HepG2 (cell line): ENCODE results near the gene FKBP8. TPM values are rescaled to one million over a fixed set of nuclear protein-coding genes. Genes with fewer than 3 reads are reported as not detected.

ENCODE experiments used
- ATF6 ChIP-seq: sonication (generic); formaldehyde crosslinking; conservative IDR thresholded peaks from 2 replicates; pipeline ENCODE4 v1.4.0; 2020; ENCODE audit warnings: missing genetic modification reagents
- GATA4 ChIP-seq: sonication (generic); IDR thresholded peaks from 2 replicates; pipeline ENCODE4 v1.6.1; 2016; ENCODE audit warnings: antibody characterized with exemption, low read depth, borderline replicate concordance
- HMGA1 ChIP-seq: sonication (generic); formaldehyde crosslinking; conservative IDR thresholded peaks from 2 replicates; pipeline ENCODE4 v1.4.0; 2020; ENCODE audit warnings: missing genetic modification reagents
- SMAD1 ChIP-seq: sonication (generic); formaldehyde crosslinking; IDR thresholded peaks from 2 replicates; pipeline ENCODE4 v1.4.0; 2020; ENCODE audit warnings: missing genetic modification reagents, low read depth, mild to moderate bottlenecking, borderline replicate concordance
- SRY ChIP-seq: sonication (generic); formaldehyde crosslinking; IDR thresholded peaks from 2 replicates; pipeline ENCODE4 v1.8.0; 2022; ENCODE audit warnings: mild to moderate bottlenecking, missing genetic modification reagents
- THRA ChIP-seq: sonication (generic); formaldehyde crosslinking; IDR thresholded peaks from 2 replicates; pipeline ENCODE4 v1.4.0; 2020; ENCODE audit warnings: missing genetic modification reagents, borderline replicate concordance
- TP53 ChIP-seq: sonication (generic); formaldehyde crosslinking; conservative IDR thresholded peaks from 2 replicates; pipeline ENCODE4 v1.4.0; 2020; ENCODE audit warnings: missing genetic modification reagents
- ZNF44 ChIP-seq: sonication (generic); formaldehyde crosslinking; IDR thresholded peaks from 2 replicates; pipeline ENCODE4 v1.5.1; 2020; ENCODE audit warnings: mild to moderate bottlenecking, missing genetic modification reagents
- ZNF484 ChIP-seq: sonication (generic); formaldehyde crosslinking; IDR thresholded peaks from 2 replicates; pipeline ENCODE4 v1.5.1; 2020; ENCODE audit warnings: mild to moderate bottlenecking, low read depth, missing genetic modification reagents, borderline replicate concordance
- ZNF552 ChIP-seq: sonication (generic); formaldehyde crosslinking; IDR thresholded peaks from 2 replicates; pipeline ENCODE4 v1.9.0; 2022; ENCODE audit warnings: missing genetic modification reagents, mild to moderate bottlenecking, borderline replicate concordance
- polyA plus RNA-seq, 8 experiments: library from polyadenylated mRNA; depleted of rRNA in 3 of 8; stranded (reverse) in 7 of 8; unstranded in 1 of 8; fragments of >200 nt; fragmentation: Illumina TruSeq in 4 of 8; extraction: Trizol in 4 of 8; gene quantifications; 2 replicates each; pipeline versions ENCODE4 v1.2.1 to v1.2.3, GENCODE V29; 2011 to 2016; ENCODE audit warnings: low read depth in 4 of 8, missing spikeins in 1 of 8, mixed read lengths in 1 of 8; ENCODE audit not compliant: insufficient read depth in 1 of 8
- total RNA-seq, 5 experiments: library from RNA; depleted of rRNA; stranded (reverse); fragments of >200 nt; fragmentation: Illumina TruSeq; extraction: Trizol; gene quantifications; 2 replicates each; pipeline ENCODE4 v1.2.3, GENCODE V29; 2016; ENCODE audit warnings: low read depth in 1 of 5
- TF ChIP-seq, protein P1 (sequence below): sonication (generic); formaldehyde crosslinking; IDR thresholded peaks from 2 replicates; pipeline ENCODE4 v1.4.0; 2020; ENCODE audit warnings: missing genetic modification reagents, borderline replicate concordance
- TF ChIP-seq, protein P2 (sequence below): sonication (generic); formaldehyde crosslinking; IDR thresholded peaks from 2 replicates; pipeline ENCODE4 v1.5.1; 2020; ENCODE audit warnings: mild to moderate bottlenecking, missing genetic modification reagents
- TF ChIP-seq, protein P3 (sequence below): IDR thresholded peaks from 2 replicates; pipeline ENCODE4 v1.6.1; 2016; ENCODE audit warnings: missing compliant biosample characterization, missing genetic modification reagents, borderline replicate concordance
- TF ChIP-seq, protein P4 (sequence below): IDR thresholded peaks from 2 replicates; pipeline ENCODE4 v1.6.1; 2016; ENCODE audit warnings: low read depth, borderline replicate concordance

FKBP8 gene
- total and polyA plus RNA-seq, 2 of the 13 experiments (the other 11 are each of a cell fraction or from before 2014, with no cell fraction given) = 81.7 to 93.9 TPM

DNA sequence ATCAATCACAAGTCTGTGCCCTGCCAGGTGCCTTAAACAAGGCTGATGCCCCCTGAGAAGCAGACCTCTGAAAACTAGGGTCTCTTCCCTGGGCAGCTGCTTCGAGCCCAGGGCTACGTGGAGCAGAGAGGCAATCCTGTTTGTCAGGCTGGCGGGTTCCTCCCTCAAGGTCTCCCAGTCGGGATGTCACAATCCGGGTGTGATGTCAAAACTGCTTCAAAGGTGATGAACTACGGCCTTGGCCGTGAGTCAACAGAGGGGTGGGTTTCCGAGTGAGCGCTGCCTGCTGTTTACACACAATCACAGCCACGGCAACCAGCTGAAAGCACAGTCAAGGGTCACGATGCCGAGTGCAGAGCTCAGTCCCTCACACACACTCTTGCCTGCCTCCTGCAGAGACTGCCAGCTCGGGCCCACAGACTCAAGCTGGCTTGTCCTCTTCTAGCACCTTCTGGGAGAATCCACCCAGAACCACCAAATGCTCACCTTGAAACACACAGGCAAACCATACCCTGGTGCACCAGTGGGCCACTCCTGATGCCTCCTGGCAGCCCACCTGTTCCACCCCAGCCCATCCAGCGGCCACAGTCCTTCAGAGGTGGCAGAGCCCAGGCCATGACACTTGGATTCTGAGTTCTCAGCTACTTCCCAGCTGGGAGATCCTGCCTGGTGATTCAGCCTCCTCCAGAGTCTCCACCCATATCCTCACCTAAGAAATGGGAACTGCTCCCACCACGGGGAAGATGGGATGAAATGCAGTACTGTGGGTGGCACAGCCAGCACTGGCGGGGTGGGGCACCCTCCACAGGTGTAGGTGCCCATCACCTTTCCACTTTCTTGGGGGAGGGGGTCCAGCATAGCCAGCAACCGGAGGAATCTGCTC is 28.3 kb downstream of the FKBP8 start (continued):
- TF ChIP-seq, protein P1, sequence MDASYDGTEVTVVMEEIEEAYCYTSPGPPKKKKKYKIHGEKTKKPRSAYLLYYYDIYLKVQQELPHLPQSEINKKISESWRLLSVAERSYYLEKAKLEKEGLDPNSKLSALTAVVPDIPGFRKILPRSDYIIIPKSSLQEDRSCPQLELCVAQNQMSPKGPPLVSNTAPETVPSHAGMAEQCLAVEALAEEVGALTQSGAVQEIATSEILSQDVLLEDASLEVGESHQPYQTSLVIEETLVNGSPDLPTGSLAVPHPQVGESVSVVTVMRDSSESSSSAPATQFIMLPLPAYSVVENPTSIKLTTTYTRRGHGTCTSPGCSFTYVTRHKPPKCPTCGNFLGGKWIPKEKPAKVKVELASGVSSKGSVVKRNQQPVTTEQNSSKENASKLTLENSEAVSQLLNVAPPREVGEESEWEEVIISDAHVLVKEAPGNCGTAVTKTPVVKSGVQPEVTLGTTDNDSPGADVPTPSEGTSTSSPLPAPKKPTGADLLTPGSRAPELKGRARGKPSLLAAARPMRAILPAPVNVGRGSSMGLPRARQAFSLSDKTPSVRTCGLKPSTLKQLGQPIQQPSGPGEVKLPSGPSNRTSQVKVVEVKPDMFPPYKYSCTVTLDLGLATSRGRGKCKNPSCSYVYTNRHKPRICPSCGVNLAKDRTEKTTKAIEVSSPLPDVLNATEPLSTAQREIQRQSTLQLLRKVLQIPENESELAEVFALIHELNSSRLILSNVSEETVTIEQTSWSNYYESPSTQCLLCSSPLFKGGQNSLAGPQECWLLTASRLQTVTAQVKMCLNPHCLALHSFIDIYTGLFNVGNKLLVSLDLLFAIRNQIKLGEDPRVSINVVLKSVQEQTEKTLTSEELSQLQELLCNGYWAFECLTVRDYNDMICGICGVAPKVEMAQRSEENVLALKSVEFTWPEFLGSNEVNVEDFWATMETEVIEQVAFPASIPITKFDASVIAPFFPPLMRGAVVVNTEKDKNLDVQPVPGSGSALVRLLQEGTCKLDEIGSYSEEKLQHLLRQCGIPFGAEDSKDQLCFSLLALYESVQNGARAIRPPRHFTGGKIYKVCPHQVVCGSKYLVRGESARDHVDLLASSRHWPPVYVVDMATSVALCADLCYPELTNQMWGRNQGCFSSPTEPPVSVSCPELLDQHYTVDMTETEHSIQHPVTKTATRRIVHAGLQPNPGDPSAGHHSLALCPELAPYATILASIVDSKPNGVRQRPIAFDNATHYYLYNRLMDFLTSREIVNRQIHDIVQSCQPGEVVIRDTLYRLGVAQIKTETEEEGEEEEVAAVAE (CRISPR knock-in tag) = peak; percentile 81; the same call in 1 of the 2 replicates
- TF ChIP-seq THRA (peak; percentile 96), ZNF484 (no peak), HMGA1 (CRISPR knock-in tag) (no peak), TP53 (CRISPR knock-in tag) (peak; percentile 78), SRY (CRISPR knock-in tag) (no peak), ZNF552 (0 out of 2 replicates have a peak, but pooled peaks have one; percentile 40), SMAD1 (CRISPR knock-in tag) (no peak; the same call in 1 of the 2 replicates), GATA4 (peak; percentile 75; the same call in 1 of the 2 replicates), ZNF44 (CRISPR knock-in tag) (peak; percentile 68), ATF6 (CRISPR knock-in tag) (peak; percentile 89; the same call in 1 of the 2 replicates)
- TF ChIP-seq, protein P2, sequence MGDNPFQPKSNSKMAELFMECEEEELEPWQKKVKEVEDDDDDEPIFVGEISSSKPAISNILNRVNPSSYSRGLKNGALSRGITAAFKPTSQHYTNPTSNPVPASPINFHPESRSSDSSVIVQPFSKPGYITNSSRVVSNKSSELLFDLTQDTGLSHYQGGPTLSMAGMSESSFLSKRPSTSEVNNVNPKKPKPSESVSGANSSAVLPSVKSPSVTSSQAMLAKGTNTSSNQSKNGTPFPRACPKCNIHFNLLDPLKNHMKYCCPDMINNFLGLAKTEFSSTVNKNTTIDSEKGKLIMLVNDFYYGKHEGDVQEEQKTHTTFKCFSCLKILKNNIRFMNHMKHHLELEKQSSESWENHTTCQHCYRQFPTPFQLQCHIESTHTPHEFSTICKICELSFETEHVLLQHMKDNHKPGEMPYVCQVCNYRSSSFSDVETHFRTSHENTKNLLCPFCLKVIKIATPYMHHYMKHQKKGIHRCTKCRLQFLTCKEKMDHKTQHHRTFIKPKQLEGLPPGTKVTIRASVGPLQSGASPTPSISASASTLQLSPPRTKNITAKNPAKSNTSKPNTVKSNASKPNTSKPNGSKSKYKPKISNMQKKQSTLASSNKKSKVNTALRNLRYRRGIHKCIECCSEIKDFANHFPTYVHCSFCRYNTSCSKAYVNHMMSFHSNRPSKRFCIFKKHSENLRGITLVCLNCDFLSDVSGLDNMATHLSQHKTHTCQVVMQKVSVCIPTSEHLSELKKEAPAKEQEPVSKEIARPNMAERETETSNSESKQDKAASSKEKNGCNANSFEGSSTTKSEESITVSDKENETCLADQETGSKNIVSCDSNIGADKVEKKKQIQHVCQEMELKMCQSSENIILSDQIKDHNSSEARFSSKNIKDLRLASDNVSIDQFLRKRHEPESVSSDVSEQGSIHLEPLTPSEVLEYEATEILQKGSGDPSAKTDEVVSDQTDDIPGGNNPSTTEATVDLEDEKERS (CRISPR knock-in tag) = peak; percentile 90; the same call in 1 of the 2 replicates
- TF ChIP-seq, protein P3, sequence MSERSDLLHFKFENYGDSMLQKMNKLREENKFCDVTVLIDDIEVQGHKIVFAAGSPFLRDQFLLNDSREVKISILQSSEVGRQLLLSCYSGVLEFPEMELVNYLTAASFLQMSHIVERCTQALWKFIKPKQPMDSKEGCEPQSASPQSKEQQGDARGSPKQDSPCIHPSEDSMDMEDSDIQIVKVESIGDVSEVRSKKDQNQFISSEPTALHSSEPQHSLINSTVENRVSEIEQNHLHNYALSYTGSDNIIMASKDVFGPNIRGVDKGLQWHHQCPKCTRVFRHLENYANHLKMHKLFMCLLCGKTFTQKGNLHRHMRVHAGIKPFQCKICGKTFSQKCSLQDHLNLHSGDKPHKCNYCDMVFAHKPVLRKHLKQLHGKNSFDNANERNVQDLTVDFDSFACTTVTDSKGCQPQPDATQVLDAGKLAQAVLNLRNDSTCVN (CRISPR knock-in tag) = peak; percentile 55; the same call in 1 of the 2 replicates
- TF ChIP-seq, protein P4, sequence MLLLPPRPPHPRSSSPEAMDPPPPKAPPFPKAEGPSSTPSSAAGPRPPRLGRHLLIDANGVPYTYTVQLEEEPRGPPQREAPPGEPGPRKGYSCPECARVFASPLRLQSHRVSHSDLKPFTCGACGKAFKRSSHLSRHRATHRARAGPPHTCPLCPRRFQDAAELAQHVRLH (CRISPR knock-in tag) = peak; percentile 96
